GM20431 (cell line): ENCODE data around the gene LONRF2.
"Not testable (repeated sequence)": the region's sequence is repeated elsewhere in the genome, so short reads cannot be mapped to it uniquely, and the experiment has no call there.

Experiments used
- in situ Hi-C: fragments of 300-500 bp; cut with MseI, MboI; formaldehyde crosslinking; loops from one replicate; pipeline ENCODE4 v1.15.0; 2020; ENCODE audit warnings: low sequenced_read_pairs; ENCODE audit not compliant: unreplicated experiment

LONRF2 gene

GRCh38 chr2:100260712-100261620 is 61.3 kb downstream of the LONRF2 start:
- in situ Hi-C loops: loop anchor here (25.0 kb wide), 1 partner anchor 126 kb away; no protein-coding TSS in a partner anchor

DNA sequence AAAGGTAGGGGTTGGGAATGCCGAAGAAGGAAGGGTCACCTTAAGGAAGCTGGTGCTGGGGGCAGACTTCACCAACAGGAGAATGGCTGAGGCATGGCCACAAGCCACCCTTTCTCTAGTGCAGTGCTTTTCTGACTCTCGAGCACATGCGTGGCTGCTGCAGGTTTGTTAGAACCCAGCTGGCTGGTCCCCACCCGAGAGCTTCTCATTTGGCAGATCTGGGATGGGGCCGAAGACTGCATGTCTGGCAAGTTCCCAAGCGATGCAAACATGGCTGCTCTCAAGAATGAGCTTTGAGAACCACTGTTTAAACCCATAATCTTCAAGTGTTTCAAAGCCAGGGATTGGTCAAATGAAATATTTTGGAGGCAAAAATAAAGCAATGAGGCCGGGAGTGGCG is 63.2 kb downstream of the LONRF2 start:
- in situ Hi-C loops: loop anchor here (10.0 to 25.0 kb wide), 2 partner anchors 128 to 694 kb away; no protein-coding TSS in a partner anchor

- in situ Hi-C loops: loop anchor here (10.0 to 25.0 kb wide), 2 partner anchors 129 to 693 kb away; no protein-coding TSS in a partner anchor
Observed at GRCh38 chr2:100257939-100258338, 64.4 kb downstream of the LONRF2 start.

DNA sequence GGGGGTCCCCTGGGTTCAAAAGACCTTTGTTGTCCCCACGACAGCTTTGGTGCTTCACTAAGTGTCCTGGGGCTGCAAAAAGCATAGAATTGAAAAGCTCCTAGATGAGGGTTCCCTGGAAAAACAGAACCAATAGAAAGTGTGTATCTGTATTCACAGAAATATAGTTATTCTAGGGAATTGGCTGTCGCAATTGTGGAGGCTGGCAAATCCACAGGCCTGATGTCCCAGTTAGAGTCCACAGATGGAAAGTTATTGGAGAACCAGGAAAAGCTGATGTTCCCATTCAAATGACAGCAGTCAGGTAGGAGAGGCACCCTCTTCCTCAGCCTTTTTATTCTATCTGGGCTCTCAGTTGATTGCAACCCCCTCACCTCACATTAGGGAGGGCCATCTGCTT is 65.5 kb downstream of the LONRF2 start:
- in situ Hi-C loops: loop anchor here (10.0 to 25.0 kb wide), 2 partner anchors 130 to 692 kb away; no protein-coding TSS in a partner anchor

DNA sequence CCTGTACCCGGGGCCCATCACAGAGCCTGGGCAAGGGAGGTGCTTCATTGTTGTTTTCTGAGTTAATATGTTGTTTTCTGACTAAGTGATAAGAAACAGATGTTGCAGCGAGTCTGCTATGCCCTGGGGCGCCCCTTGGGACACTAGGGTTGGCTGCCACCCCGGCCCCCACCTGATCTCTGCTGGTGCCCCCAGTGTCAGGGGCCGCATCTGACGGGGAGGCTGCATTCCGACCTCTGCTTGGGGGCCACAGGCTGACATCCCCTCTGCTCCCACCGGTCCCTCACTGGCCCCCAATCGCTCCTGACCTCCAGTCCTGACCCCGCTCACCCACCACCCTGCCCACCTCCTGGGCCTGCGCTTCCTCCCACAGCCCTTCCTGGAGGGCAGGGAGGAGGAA is 65.9 kb downstream of the LONRF2 start:
- in situ Hi-C loops: loop anchor here (10.0 to 25.0 kb wide), 2 partner anchors 131 to 692 kb away; no protein-coding TSS in a partner anchor

- in situ Hi-C loops: loop anchor here (10.0 to 25.0 kb wide), 2 partner anchors 133 to 690 kb away; no protein-coding TSS in a partner anchor
Observed at GRCh38 chr2:100254646-100255210, 67.6 kb downstream of the LONRF2 start.

GRCh38 chr2:100253786-100254185 is 68.5 kb downstream of the LONRF2 start:
- in situ Hi-C loops: loop anchor here (10.0 to 25.0 kb wide), 2 partner anchors 134 to 689 kb away; no protein-coding TSS in a partner anchor

GRCh38 chr2:100252811-100253698 is 69.2 kb downstream of the LONRF2 start:
- in situ Hi-C loops: loop anchor here (10.0 to 25.0 kb wide), 2 partner anchors 134 to 688 kb away; no protein-coding TSS in a partner anchor

DNA sequence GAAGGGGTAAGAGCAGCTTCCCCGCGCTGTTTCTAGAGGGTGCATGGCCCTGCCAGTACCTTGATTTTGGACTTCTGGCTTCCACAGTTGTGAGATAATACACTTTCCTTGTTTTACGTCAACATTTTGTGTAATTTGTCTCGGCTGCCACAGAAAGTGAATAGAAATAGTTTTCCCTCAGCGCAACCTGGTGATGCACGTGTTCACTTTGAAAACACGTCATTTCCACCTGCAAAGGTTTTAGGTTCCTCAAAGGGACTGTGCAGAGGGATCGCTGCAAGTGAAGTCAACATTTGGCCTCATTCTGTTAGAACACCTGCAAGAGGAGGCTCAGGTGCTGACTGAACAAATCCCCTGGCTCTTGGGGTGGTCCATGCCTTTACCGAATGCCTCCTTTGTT is 71.7 kb downstream of the LONRF2 start:
- in situ Hi-C loops: loop anchor here (10.0 to 25.0 kb wide), 2 partner anchors 137 to 686 kb away; no protein-coding TSS in a partner anchor

- in situ Hi-C loops: no loop called here
Observed at GRCh38 chr2:100248971-100249370, 73.3 kb downstream of the LONRF2 start.

DNA sequence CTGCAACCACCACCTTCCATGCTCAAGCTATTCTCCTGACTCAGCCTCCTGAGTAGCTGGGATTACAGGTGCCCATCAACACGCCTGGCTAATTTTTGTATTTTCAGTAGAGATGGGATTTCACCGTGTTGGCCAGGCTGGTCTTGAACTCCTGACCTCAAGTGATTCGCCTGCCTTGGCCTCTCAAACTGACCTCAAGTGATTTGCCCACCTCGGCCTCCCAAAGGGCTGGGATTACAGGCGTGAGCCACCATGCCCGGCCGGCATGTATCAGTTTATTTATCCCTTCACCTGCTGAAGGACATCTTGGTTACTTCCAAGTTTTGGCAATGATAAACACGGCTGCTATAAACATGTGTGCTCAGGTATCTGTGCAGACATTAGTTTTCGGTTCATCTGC is 73.7 kb downstream of the LONRF2 start:
- in situ Hi-C loops: not testable (repeated sequence)

- in situ Hi-C loops: no loop called here
Observed at GRCh38 chr2:100248044-100248330, 74.3 kb downstream of the LONRF2 start.

DNA sequence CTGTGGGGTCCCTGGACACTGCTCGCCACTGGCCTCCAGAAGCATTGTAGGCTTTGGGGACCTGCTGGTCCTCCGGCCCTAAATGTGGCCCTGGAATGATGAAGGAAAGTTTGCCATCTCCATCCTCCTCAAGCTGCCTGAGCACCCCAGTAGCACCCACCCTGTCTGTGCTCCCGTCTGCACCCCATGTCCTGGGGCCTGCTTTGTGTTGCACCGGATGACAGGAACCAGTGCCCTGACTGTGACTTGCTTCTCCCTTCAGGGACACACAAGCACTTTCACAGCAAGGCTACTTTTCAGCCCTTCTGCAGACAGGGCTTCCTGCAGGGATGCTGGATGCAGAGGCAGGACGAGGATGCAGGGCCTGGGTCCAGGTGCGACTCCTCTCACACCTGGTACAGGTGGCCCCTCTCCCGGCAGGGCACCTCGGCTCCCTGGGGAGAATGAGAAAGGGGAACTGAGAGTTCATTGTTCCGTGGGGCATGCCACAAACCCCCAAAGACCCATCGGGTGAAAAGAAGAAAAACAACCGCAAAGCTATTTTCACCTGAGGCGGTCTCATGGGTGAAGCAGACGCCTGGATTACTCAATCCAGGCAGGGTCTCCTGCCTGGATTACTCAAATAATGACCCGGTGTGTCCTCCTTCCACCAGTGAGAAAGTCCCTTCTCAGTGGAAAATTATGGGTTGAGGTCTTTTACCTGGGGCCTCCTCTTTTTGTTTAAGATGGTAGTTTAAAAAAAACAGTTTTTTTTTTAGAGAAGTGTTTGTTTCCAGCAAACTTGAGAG is 74.9 kb downstream of the LONRF2 start:
- in situ Hi-C loops: no loop called here

GRCh38 chr2:100246163-100247145 is 75.8 kb downstream of the LONRF2 start:
- in situ Hi-C loops: no loop called here

GRCh38 chr2:100245681-100246080 is 76.6 kb downstream of the LONRF2 start:
- in situ Hi-C loops: no loop called here

DNA sequence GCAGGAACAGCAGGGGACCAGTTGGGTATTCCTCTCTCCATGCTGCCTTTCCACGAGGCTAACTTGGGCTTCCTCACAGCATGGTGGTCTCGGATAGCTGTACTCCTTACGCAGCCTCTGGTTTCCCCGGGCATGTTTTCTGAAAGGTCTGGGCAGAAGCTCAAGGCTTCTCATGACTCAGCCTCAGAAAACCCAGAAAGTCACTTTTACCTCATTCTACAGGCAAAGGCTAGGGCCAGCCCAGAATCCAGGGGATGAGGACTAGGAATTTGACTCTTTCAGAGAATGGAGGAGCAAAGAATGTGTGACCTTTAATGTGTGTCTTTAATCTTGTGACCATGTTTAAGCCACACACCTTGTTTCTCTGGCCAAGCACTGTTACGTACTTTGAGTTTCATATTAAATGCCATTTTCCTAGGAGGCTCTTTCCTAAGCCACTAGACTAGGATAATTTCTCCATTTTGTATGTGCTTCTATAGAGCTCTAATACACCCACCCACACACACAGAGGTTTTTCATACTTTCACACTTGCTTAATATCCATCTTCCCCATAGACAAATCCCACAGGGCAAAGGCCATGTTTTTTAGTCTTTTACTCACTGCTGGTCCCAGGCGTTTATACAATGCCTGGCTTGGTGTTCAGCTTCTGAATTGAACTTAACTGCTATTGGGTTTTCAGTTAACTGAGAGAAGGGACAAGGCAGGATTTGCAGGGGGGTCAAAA is 77.3 kb downstream of the LONRF2 start:
- in situ Hi-C loops: no loop called here

DNA sequence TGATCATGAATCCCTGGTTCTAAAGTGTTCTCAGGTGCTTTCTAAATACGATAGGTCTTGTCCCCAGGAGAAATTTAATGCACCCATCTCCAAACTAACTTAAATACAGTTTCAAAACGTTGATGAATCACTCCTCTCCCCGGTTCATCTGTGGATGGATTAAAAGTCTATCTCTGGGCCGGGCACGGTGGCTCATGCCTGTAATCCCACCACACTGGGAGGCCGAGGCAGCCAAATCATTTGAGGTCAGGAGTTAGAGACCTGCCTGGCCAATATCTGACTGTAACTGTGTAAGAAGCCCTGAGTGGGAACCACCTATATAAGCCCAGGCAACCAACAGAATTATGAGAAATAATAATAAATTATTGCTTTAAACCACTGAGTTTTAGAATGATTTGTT is 78.7 kb downstream of the LONRF2 start:
- in situ Hi-C loops: no loop called here
